IMR-90 (cell line): ENCODE data around the gene TBX1. TPM values are rescaled to one million over a fixed set of nuclear protein-coding genes. Genes with fewer than 3 reads are reported as not detected.

Experiments used
- ATAC-seq: fragments of 200-7000 bp; cut with Tn5 transposase; 2 replicates; pipeline ENCODE4 v1.9.1; 2020; ENCODE audit warnings: low read depth, mild to moderate bottlenecking, moderate library complexity
- BruUV-seq: library from RNA; stranded (reverse); fragments of 400-500 nt; replicated peaks from 2 replicates; lab custom pipeline; 2021; lab: Mats Ljungman, UMichigan
- CTCF ChIA-PET: fragments of 300-600 bp; formaldehyde crosslinking; extraction: SDS; loops from one replicate; lab custom pipeline; 2021; ENCODE audit warnings: antibody characterized with exemption; lab: Yijun Ruan, JAX
- POLR2A ChIA-PET: fragments of 300-600 bp; sonication (Branson Sonifier 250); formaldehyde crosslinking; loops from one replicate; lab custom pipeline; 2022; ENCODE audit warnings: antibody characterized with exemption; ENCODE audit not compliant: unreplicated experiment; lab: Charles Lee
- DNase-seq: peaks from one replicate; pipeline ENCODE4 v3.0.0; 2013
- H2AFZ ChIP-seq: replicated peaks from 2 replicates; pipeline ENCODE3; 2013; ENCODE audit warnings: low read length, mild to moderate bottlenecking; ENCODE audit not compliant: poor library complexity
- H2AK5ac ChIP-seq: 2 replicates; pipeline ENCODE4 v1.6.1; 2013; ENCODE audit warnings: low read depth, low read length, inconsistent platforms
- H2AK9ac ChIP-seq: replicated peaks from 2 replicates; pipeline ENCODE3; 2013; ENCODE audit warnings: mild to moderate bottlenecking, low read depth, low read length, moderate library complexity; ENCODE audit not compliant: poor library complexity
- H2BK120ac ChIP-seq: 2 replicates; pipeline ENCODE4 v1.6.1; 2013; ENCODE audit warnings: low read depth, low read length, inconsistent platforms
- H2BK15ac ChIP-seq: 3 replicates; pipeline ENCODE4 v1.6.1; 2013; ENCODE audit warnings: low read depth, low read length, inconsistent platforms
- H2BK20ac ChIP-seq: 2 replicates; pipeline ENCODE4 v1.6.1; 2013; ENCODE audit warnings: low read depth, mild to moderate bottlenecking, inconsistent platforms, low read length, moderate library complexity
- H2BK5ac ChIP-seq: 2 replicates; pipeline ENCODE4 v1.6.1; 2013; ENCODE audit warnings: mild to moderate bottlenecking, low read depth, low read length, inconsistent platforms; ENCODE audit not compliant: poor library complexity, severe bottlenecking
- H3K14ac ChIP-seq: replicated peaks from 2 replicates; pipeline ENCODE4 v1.6.1; 2013; ENCODE audit warnings: low read depth, low read length, inconsistent platforms
- H3K18ac ChIP-seq: 2 replicates; pipeline ENCODE4 v1.6.1; 2013; ENCODE audit warnings: low read depth, low read length, control low read depth
- H3K23ac ChIP-seq: 2 replicates; pipeline ENCODE4 v1.6.1; 2013; ENCODE audit warnings: low read depth, low read length, inconsistent platforms
- H3K27ac ChIP-seq: 2 replicates; pipeline ENCODE4 v1.5.1; 2013; ENCODE audit warnings: mild to moderate bottlenecking, control low read depth, low read length; ENCODE audit not compliant: insufficient read depth
- H3K27me3 ChIP-seq: 2 replicates; pipeline ENCODE4 v1.6.1; 2013; ENCODE audit warnings: low read length; ENCODE audit not compliant: control insufficient read depth, insufficient read depth
- H3K36me3 ChIP-seq: 2 replicates; pipeline ENCODE4 v1.6.1; 2013; ENCODE audit warnings: low read length, mixed read lengths; ENCODE audit not compliant: control insufficient read depth, insufficient read depth
- H3K4ac ChIP-seq: 2 replicates; pipeline ENCODE4 v1.6.1; 2013; ENCODE audit warnings: low read depth, low read length, inconsistent platforms
- H3K4me1 ChIP-seq: 2 replicates; pipeline ENCODE4 v1.6.1; 2013; ENCODE audit warnings: low read length, mixed read lengths; ENCODE audit not compliant: control insufficient read depth, insufficient read depth
- H3K4me2 ChIP-seq: 2 replicates; pipeline ENCODE4 v1.6.1; 2013; ENCODE audit warnings: low read depth, mild to moderate bottlenecking, control low read depth, low read length, moderate library complexity
- H3K4me3 ChIP-seq: 2 replicates; pipeline ENCODE4 v1.5.1; 2013; ENCODE audit warnings: low read depth, mild to moderate bottlenecking, control low read depth, low read length, moderate library complexity; ENCODE audit not compliant: insufficient read depth
- H3K56ac ChIP-seq: 2 replicates; pipeline ENCODE4 v1.6.1; 2013; ENCODE audit warnings: low read length, inconsistent platforms; ENCODE audit not compliant: insufficient read depth; ENCODE audit errors: extremely low read depth
- H3K79me1 ChIP-seq, 2 experiments: 2 replicates each; pipeline ENCODE4 v1.6.1; 2013; ENCODE audit warnings: low read length in 2 of 2, inconsistent platforms in 1 of 2, low read depth in 1 of 2
- H3K9ac ChIP-seq: 2 replicates; pipeline ENCODE4 v1.6.1; 2013; ENCODE audit warnings: low read depth, low read length, control low read depth
- H3K9me1 ChIP-seq: 2 replicates; pipeline ENCODE4 v1.6.1; 2013; ENCODE audit warnings: low read length, inconsistent platforms; ENCODE audit not compliant: insufficient read depth
- H3K9me3 ChIP-seq: 2 replicates; pipeline ENCODE4 v1.6.1; 2013; ENCODE audit warnings: low read length; ENCODE audit not compliant: control insufficient read depth, insufficient read depth
- H4K20me1 ChIP-seq: 2 replicates; pipeline ENCODE4 v1.6.1; 2013; ENCODE audit warnings: low read length, inconsistent platforms; ENCODE audit not compliant: insufficient read depth
- H4K5ac ChIP-seq: 2 replicates; pipeline ENCODE4 v1.6.1; 2013; ENCODE audit warnings: mild to moderate bottlenecking, low read depth, low read length, control low read depth
- H4K8ac ChIP-seq, 2 experiments: 2 replicates each; pipeline ENCODE4 v1.6.1; 2013; ENCODE audit warnings: low read depth in 2 of 2, low read length in 2 of 2, control low read depth in 1 of 2, inconsistent platforms in 1 of 2
- H4K91ac ChIP-seq: 2 replicates; pipeline ENCODE4 v1.6.1; 2013; ENCODE audit warnings: low read depth, low read length, inconsistent platforms; ENCODE audit not compliant: insufficient read depth
- FOS ChIP-seq: fragments of 150-350 bp; IDR thresholded peaks from 2 replicates; pipeline ENCODE4 v1.6.1; 2016; ENCODE audit warnings: low read depth, low read length
- RAD21 ChIP-seq: IDR thresholded peaks from 2 replicates; pipeline ENCODE4 v1.6.1; 2012; ENCODE audit warnings: low read length, improper control_type of control experiment
- SMC3 ChIP-seq: fragments of 150-350 bp; IDR thresholded peaks from 2 replicates; pipeline ENCODE4 v1.6.1; 2016; ENCODE audit warnings: low read depth, mild to moderate bottlenecking, antibody characterized with exemption, low read length, moderate library complexity
- WGBS, 2 experiments: methylation state at CpG; one replicate each; pipeline versions ENCODE4 v1.1.5 to v1.1.7; 2013; ENCODE audit warnings: missing lambda C conversion rate in 2 of 2; ENCODE audit not compliant: insufficient read length in 1 of 2; ENCODE audit errors: extremely low coverage in 2 of 2; 5-methylcytosine and 5-hydroxymethylcytosine counted together
- dilution Hi-C: fragments of 300-500 bp; cut with HindIII; formaldehyde crosslinking; loops from one replicate; pipeline ENCODE4 v1.14.3; 2018; ENCODE audit warnings: low sequenced_read_pairs; ENCODE audit not compliant: unreplicated experiment
- in situ Hi-C: fragments of 300-500 bp; cut with MboI; formaldehyde crosslinking; loops from 3 replicates; pipeline ENCODE4 v1.14.3; 2019; ENCODE audit warnings: low sequenced_read_pairs, inconsistent platforms, mixed read lengths
- intact Hi-C: fragments of 100-400 bp; cut with micrococcal nuclease; formaldehyde crosslinking; loops from 2 replicates; pipeline ENCODE4 v1.10.0; 2022
- polyA plus RNA-seq, 3 experiments: library from polyadenylated mRNA; depleted of rRNA; stranded (reverse); fragments of >200 nt; gene quantifications; 2 replicates each; pipeline ENCODE4 v1.2.3, GENCODE V29; 2012; ENCODE audit warnings: low replicate concordance in 1 of 3
- total RNA-seq: library from RNA; depleted of rRNA; stranded (reverse); fragments of >200 nt; gene quantifications from 2 replicates; pipeline ENCODE4 v1.2.3, GENCODE V29; 2012

The TBX1 gene
- total and polyA plus RNA-seq, 2 of the 4 experiments (the other 2 are of a cell fraction): 0.03 TPM; not detected in 1

DNA sequence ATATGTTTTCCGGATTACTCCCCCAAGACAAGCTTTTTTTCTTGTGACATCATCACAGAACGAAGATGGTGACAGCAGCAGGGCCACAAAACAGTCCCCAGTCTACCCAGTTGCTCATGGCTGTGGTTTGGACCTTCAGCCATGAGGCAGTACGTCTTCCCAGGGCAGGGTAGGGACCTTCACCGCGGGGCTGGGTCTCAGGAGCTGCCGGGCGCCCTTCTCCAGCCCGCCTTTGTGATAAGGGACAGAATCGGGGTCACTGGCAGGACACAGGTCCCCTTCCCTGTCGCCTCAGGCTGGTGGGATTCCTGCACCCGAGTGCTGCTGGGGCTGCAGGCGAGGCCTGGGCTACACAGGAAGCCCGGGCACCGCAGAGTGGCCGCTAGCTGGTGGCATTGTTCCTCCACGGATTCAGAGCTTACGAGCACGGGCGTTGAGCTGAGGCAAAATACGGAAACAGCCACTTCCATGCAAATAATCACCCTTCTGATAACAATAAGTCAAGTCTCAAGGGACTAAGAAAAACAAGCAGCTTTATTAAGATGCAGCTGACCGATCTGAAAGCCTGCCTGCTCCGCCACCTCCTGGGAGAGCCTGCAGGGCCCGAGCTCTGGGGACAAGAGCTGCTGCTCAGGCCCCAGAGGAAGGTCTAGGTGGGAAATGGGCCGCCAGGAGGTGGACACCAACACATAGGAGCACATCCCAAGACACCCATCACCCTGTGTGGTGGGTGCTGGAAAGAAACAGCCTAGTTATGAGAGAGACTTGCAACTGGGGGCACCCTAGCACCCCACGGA, 12.3 kb downstream of the TBX1 start:
- intact Hi-C loops: no loop called here
- CTCF ChIA-PET: no interaction called here

More for the DNA sequence above, 12.3 kb downstream of the TBX1 start:
- H3K36me3 ChIP-seq: no peaks in the 10 kb centered on the region
- peaks cover 6% of the 10 kb centered on the region; the same call in 1 of the 2 replicates for H3K9me1 ChIP-seq
- H3K27ac ChIP-seq: no peak overlapping the region
- H3K56ac ChIP-seq: no peak overlapping the region
- no peak overlapping the region for H4K91ac ChIP-seq
- H3K9ac ChIP-seq: no peak overlapping the region
- peaks cover 67% of the 10 kb centered on the region for H3K27me3 ChIP-seq
- no peak for ATAC-seq
- H3K4me3 ChIP-seq: no peak overlapping the region
- H4K5ac ChIP-seq: no peak overlapping the region
- no peak overlapping the region for H2AK5ac ChIP-seq
- no peak for TF ChIP-seq RAD21
- TF ChIP-seq FOS: no peak
- TF ChIP-seq SMC3: no peak
- no peak overlapping the region for H3K4me2 ChIP-seq
- H4K20me1 ChIP-seq: no peaks in the 10 kb centered on the region
- in situ Hi-C loops (no loop called here), dilution Hi-C loops (no loop called here)
- H3K23ac ChIP-seq: no peak overlapping the region
- no peak overlapping the region for H2BK15ac ChIP-seq
- H4K8ac ChIP-seq: no peak overlapping the region
- H2AFZ ChIP-seq: no peak overlapping the region
- no peak overlapping the region for H2BK120ac ChIP-seq
- DNase-seq: no peak
- no peaks in the 10 kb centered on the region for H3K9me3 ChIP-seq
- no peak overlapping the region for H3K14ac ChIP-seq
- no peaks in the 10 kb centered on the region for H3K4me1 ChIP-seq
- no peak overlapping the region for H3K4ac ChIP-seq
- H2BK20ac ChIP-seq: no peak overlapping the region
- WGBS, 2 experiments: 76% methylated on average over 11 of the region's 25 CpGs; no CpG with 5 or more reads in 1 of the 2 experiments
- H2BK5ac ChIP-seq: no peak overlapping the region
- no TSS peak for BruUV-seq
- no peak overlapping the region for H3K18ac ChIP-seq
- peak overlapping the region; percentile 19 for H2AK9ac ChIP-seq
- no peaks in the 10 kb centered on the region for H3K79me1 ChIP-seq
- POLR2A ChIA-PET: no interaction called here
